Lower leg skin (tissue), 4 donors: ENCODE data around the gene SYTL2. TPM values are rescaled to one million over a fixed set of nuclear protein-coding genes. Genes with fewer than 3 reads are reported as not detected.

Experiments
- DNase-seq, 2 donors: peaks; one replicate each; pipeline ENCODE4 v3.0.0-alpha.2; 2019; ENCODE audit warnings: low spot score in 2 of 2
- H3K4me3 ChIP-seq: fragments of 200-600 bp; sonication (generic); 2 replicates; pipeline ENCODE4 v1.5.1; 2017; ENCODE audit warnings: mild to moderate bottlenecking, low read depth; ENCODE audit not compliant: poor library complexity, severe bottlenecking
- CTCF ChIP-seq, 3 donors: fragments of 450-650 bp; IDR thresholded peaks; one replicate each; pipeline ENCODE4 v1.5.1; 2016; ENCODE audit warnings: antibody characterized with exemption in 3 of 3, mild to moderate bottlenecking in 3 of 3, moderate library complexity in 2 of 3
- POLR2A ChIP-seq, 2 donors: fragments of 450-650 bp; IDR thresholded peaks; one replicate each; pipeline ENCODE4 v1.6.1; 2016 to 2017; ENCODE audit warnings: antibody characterized with exemption in 2 of 2, mild to moderate bottlenecking in 1 of 2, moderate library complexity in 1 of 2
- WGBS, 2 donors: methylation state at CpG; one replicate each; pipeline ENCODE4 v1.1.5; 2018; 5-methylcytosine and 5-hydroxymethylcytosine counted together
- intact Hi-C: fragments of 100-400 bp; cut with DNase I; formaldehyde crosslinking; loops from one replicate; pipeline ENCODE4 v1.15.0; 2023; ENCODE audit warnings: low total_unique reads
- total RNA-seq, 4 donors: library from RNA; depleted of rRNA; stranded (reverse); fragments of >200 nt; gene quantifications; one replicate each; pipeline ENCODE4 v1.1.0, GENCODE V29; 2016

Gene SYTL2
- total RNA-seq, 4 donors from 2014 or later: 4.2 to 13.2 (median 8.9) TPM

DNA sequence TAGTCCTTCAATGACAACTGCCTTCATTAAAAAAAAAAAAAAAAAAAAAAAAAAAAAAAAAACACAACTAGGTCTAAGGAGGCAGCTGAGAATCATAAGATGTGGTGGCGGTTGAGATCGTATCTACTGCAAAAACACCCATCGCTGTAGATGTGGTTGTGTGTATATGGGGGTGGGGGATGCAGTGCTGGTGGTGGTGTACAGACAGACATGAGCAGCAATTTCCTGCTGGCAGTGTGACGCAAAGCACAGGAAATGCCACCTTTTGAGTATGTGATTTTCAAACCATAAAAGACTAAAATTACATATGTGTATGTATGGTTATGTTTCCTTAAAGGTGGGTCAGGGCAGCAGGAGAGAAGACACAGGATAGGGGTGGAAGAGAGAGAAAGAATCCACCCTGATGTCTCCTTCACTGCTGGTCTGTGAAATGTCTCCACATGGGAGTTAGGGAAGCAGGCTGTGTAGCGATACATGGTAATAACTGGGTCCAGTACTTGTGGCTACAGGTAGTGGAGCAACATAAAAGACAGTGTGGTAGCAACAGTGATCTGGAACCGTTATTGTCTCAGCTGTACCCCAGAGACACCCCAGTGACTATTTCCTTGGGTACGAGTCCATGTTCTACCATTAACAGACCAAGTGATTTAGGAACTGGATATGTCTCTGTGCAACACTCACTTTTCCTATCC is 57.9 kb downstream of the SYTL2 start:
- intact Hi-C loops: no loop called here
- TF ChIP-seq CTCF (IDR thresholded peaks at IDR 0.05): no peak
- no peak for TF ChIP-seq POLR2A (IDR thresholded peaks at IDR 0.05)
- 75 to 88% methylated on average over 7 of the region's 7 CpGs for WGBS, 2 donors

DNA sequence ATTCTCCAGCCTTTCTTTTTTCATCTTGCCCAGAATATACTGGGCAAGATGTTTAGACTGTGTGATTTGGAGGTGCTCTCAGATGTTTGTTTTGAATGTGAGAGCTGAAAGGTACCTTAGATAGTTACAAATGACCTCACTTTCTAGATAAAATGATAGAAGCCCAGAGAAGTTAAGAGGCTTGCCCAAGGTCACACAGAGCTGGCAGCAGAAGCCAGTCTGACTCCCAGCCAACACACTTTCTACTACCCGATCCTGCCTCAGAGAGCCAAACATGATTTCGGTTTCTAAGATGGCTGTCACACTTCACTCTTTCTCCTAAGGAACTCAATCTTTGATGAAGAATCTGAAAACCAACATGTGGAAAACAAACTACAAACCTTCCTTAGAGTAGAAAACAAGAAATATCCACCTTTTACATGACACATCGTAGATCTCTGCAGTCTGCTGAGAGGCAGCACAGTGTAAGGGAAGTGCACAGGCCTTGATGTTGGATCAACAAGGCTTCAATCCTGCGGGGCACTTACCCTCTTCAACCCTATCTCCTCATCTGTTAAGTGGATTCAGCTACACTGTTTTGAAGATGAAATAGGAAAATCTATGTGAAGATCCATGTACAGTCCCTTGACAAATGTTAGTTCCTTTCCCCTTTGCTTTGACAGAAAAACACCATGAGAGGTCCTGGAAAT is 58.6 kb downstream of the SYTL2 start:
- intact Hi-C loops: no loop called here
- H3K4me3 ChIP-seq: no peak overlapping the region
- no peak for DNase-seq
- WGBS, 2 donors: 77 to 82% methylated on average over 4 of the region's 4 CpGs
- no peak for TF ChIP-seq POLR2A (IDR thresholded peaks at IDR 0.05)
- TF ChIP-seq CTCF (IDR thresholded peaks at IDR 0.05): no peak

More for the DNA sequence above, 57.9 kb downstream of the SYTL2 start:
- no peak overlapping the region for H3K4me3 ChIP-seq
- peak in 1 of 2 donors; percentile 39 for DNase-seq

GRCh38 chr11:85751724-85752123 is 59.2 kb downstream of the SYTL2 start:
- DNase-seq: no peak
- H3K4me3 ChIP-seq: no peak overlapping the region
- TF ChIP-seq CTCF (IDR thresholded peaks at IDR 0.05) (no peak), POLR2A (IDR thresholded peaks at IDR 0.05) (no peak)
- intact Hi-C loops: no loop called here

- no peak overlapping the region for H3K4me3 ChIP-seq
- no peak for TF ChIP-seq POLR2A (IDR thresholded peaks at IDR 0.05)
- TF ChIP-seq CTCF (IDR thresholded peaks at IDR 0.05): no peak
- intact Hi-C loops: no loop called here
- WGBS, 2 donors: 77 to 81% methylated on average over 3 of the region's 3 CpGs
- DNase-seq: no peak
These were observed 60.3 kb downstream of the SYTL2 start for GRCh38 chr11:85750646-85751045.

- intact Hi-C loops: no loop called here
- WGBS, 2 donors: 79 to 89% methylated on average over 2 of the region's 2 CpGs
- no peak for TF ChIP-seq POLR2A (IDR thresholded peaks at IDR 0.05)
- no peak for TF ChIP-seq CTCF (IDR thresholded peaks at IDR 0.05)
- no peak overlapping the region for H3K4me3 ChIP-seq
- no peak for DNase-seq
These were observed 61.1 kb downstream of the SYTL2 start for GRCh38 chr11:85749884-85750283.
